ENCODE results near the gene MPHOSPH10.

MPHOSPH10 gene

DNA sequence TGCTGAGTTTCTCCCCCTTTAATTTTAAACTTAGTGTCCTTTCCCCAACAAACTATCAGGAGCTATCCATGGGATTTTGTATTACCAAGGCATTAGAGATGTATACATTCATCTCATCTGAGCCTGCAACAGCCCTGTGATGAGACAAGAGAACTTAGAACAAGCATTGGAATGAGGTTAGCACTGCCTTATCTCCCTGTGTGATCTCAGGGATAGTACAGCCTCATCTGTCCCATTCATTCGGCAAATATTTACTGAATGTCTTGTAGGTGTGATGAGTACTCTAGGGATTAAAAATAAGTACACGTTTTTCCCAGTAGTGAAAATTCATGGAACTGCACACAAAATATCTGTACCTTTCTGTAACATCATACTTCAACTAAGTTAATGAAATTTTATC, 50.9 kb downstream of the MPHOSPH10 start:
- DNase-seq = no peak

- peak; percentile 32 for DNase-seq
These were observed 53.1 kb downstream of the MPHOSPH10 start for GRCh38 chr2:71183306-71184115.

DNA sequence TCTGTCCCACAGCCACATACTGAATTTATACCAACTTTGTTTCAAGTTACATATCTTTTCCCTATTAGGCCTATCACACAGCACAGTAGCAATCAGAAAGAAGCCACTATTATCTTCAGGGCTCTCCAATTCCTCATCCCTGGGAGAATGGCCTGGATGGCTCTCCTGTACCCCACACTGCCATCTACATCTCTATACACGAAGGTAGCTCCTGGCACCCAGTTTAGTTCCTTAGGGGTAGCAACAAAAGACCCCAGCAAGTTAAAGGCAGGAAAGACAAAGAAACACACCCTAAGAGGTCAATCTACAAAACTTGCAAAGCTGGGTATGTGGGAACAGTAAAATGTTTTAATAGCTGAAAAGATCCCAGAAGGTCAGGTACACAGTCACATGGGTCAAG, 56.5 kb downstream of the MPHOSPH10 start:
- no peak for DNase-seq

DNA sequence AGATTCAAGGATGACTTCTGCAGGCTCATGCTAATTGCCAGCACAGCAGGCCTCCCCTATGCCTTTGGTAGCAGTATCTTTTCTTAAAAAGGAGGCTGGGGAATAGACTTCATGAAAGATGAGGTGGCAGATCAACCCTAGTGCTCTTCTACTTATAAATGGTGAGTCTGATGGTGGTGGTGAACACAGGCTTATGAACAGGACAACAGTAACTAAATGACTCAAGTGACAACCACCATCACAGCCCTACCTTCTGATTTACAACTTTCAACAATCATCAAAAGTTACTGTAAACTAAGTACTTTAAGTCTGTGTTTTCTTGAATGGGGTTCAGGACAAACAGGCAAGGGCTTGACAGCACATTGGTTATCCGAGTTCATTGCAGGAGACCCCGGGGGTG, 57.2 kb downstream of the MPHOSPH10 start:
- DNase-seq = no peak

DNA sequence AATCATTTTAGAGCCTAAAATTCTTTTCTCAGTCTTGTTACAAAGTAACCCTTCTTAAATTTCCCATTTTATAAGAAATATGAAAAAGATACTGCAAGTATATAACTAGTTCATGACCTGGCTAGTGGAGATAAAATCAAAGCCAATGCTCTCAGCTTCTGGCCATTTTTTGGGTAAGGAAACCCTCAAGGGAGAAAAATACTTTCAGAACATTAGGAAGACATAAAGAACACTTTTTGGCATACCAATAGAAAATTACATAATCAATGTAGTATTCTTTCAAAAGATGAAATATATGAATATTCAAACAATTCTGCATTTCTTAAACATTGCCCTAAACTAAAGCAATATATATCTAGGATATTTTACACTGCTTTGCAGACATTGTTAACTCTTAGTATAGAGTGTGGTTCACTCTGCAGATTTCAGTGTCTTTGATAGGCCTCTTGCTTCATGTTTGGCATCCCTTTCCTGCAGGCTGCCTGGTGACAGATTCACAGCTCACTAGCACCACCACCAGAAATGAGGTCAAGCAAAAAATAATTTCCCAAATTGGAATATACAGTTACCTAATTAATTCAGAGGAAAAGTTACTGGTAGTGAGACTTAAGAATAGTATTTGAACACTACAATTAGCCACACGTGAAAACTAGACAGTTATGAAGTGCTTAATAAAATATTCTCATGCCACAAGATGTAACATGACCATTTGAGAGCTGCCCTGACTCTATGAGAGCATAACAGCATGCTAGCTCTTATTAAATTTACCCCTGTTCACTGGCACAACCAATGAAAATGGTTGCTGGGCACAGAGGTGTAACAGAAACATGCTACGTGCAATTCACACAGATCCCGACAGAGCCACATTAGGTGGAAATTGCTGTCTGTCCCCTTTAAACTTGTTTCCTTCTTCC, 60.5 kb downstream of the MPHOSPH10 start:
- peak; percentile 29 for DNase-seq

DNA sequence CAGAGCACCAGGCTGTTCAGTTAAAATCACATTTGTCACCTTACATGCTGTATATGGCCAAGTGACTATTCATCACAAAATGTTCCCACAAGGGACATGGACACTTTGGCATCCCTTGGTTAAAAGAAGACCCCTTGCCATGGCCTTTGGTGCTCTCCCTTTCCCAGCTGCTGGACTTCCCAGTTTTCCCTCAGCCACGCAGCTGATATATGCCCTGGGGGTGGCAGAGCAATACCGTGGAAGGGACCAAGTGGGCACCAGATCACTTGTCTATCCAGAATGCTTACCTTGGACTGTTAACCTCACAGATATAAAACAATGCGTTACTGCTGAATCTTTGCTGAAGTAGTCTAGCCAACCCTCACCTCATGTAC, 61.1 kb downstream of the MPHOSPH10 start:
- DNase-seq = no peak
